Fibroblast of lung (primary cell): ENCODE measurements around the gene GTF2A1.

ENCODE experiments used
- EZH2 ChIP-seq: IDR thresholded peaks from 2 replicates; pipeline ENCODE4 v1.5.1; 2012; ENCODE audit warnings: low read length, control low read depth, mild to moderate bottlenecking; ENCODE audit errors: missing control alignments
- TF ChIP-seq, protein P1 (sequence below), 2 donors: IDR thresholded peaks in 1 of 2; conservative IDR thresholded peaks in 1 of 2; 1 replicate in 1 of 2; 2 replicates in 1 of 2; pipeline ENCODE4 v1.5.1; 2011 to 2012; ENCODE audit warnings: low read length in 2 of 2, control low read depth in 1 of 2, inconsistent platforms in 1 of 2, low read depth in 1 of 2, mild to moderate bottlenecking in 1 of 2

DNA sequence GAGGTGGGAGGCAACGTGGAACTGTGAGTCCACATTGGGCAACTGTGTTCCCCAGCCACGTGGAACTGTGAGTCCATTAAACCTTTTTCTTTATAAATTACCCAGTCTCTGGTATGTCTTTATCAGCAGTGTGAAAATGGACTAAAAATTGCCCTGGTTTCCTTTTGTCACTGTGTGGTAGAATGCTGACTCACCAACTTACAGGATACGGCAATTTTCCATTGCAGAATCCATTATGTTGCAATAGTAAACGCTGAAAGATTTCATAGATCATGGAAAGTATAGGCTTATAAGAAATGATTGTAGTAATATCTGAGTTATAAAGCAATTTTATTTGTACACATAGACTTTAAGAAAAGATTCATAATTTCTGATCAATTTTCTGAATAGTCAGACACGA lies 93.0 kb downstream of the GTF2A1 start:
- TF ChIP-seq, protein P1, sequence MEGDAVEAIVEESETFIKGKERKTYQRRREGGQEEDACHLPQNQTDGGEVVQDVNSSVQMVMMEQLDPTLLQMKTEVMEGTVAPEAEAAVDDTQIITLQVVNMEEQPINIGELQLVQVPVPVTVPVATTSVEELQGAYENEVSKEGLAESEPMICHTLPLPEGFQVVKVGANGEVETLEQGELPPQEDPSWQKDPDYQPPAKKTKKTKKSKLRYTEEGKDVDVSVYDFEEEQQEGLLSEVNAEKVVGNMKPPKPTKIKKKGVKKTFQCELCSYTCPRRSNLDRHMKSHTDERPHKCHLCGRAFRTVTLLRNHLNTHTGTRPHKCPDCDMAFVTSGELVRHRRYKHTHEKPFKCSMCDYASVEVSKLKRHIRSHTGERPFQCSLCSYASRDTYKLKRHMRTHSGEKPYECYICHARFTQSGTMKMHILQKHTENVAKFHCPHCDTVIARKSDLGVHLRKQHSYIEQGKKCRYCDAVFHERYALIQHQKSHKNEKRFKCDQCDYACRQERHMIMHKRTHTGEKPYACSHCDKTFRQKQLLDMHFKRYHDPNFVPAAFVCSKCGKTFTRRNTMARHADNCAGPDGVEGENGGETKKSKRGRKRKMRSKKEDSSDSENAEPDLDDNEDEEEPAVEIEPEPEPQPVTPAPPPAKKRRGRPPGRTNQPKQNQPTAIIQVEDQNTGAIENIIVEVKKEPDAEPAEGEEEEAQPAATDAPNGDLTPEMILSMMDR (conservative IDR thresholded peaks at IDR 0.05 in 1 of 2, IDR thresholded peaks at IDR 0.05 in 1 of 2; ENCODE audit: low read depth in 1 of 2, low read length in 2 of 2), result no peak
- no peak for TF ChIP-seq EZH2
